Esophagus (tissue), 2 donors: Measurements from ENCODE around the gene MRPL38. TPM values are rescaled to one million over a fixed set of nuclear protein-coding genes. Genes with fewer than 3 reads are reported as not detected.

ENCODE experiments used
- H3K27ac ChIP-seq, 2 donors: one replicate each; pipeline ENCODE4 v1.5.1; 2013; ENCODE audit warnings: low read depth in 2 of 2, mild to moderate bottlenecking in 2 of 2, inconsistent platforms in 1 of 2, low read length in 1 of 2, moderate library complexity in 1 of 2
- H3K27me3 ChIP-seq, 2 donors: one replicate each; pipeline ENCODE4 v1.6.1; 2013; ENCODE audit warnings: low read length in 2 of 2, control low read depth in 1 of 2, mild to moderate bottlenecking in 1 of 2; ENCODE audit not compliant: insufficient read depth in 2 of 2, control insufficient read depth in 1 of 2
- H3K36me3 ChIP-seq, 2 donors: one replicate each; pipeline ENCODE4 v1.6.1; 2013; ENCODE audit warnings: low read length in 1 of 2; ENCODE audit not compliant: control insufficient read depth in 2 of 2, insufficient read depth in 2 of 2
- H3K4me1 ChIP-seq, 2 donors: one replicate each; pipeline ENCODE4 v1.6.1; 2013; ENCODE audit warnings: low read length in 1 of 2; ENCODE audit not compliant: control insufficient read depth in 2 of 2, insufficient read depth in 2 of 2
- H3K4me3 ChIP-seq, 2 donors: one replicate each; pipeline ENCODE4 v1.5.1; 2013; ENCODE audit warnings: low read length in 2 of 2, mild to moderate bottlenecking in 2 of 2, low read depth in 1 of 2, moderate library complexity in 1 of 2
- H3K9me3 ChIP-seq, 2 donors: one replicate each; pipeline ENCODE4 v1.6.1; 2013; ENCODE audit warnings: mild to moderate bottlenecking in 2 of 2, low read depth in 1 of 2, low read length in 1 of 2, moderate library complexity in 1 of 2; ENCODE audit not compliant: control insufficient read depth in 2 of 2, insufficient read depth in 1 of 2
- WGBS, 2 donors: extraction: QIAGEN DNeasy Blood & Tissue Kit; methylation state at CpG; one replicate each; pipeline ENCODE4 v1.1.7; 2013; 5-methylcytosine and 5-hydroxymethylcytosine counted together
- polyA plus RNA-seq, 2 donors: library from polyadenylated mRNA; stranded (reverse); fragments of 200-250 nt; gene quantifications; one replicate each; pipeline ENCODE4 v1.2.3, GENCODE V29; 2013
- donor health status: healthy with polysubstance abuse.
- donor health status: Bipolar disorder and iron deficiency.

The MRPL38 gene
- polyA plus RNA-seq, 2 donors, result 51.7 to 65.8 TPM

GRCh38 chr17:75933808-75934207 lies 29.1 kb upstream of the MRPL38 start:
- Histone ChIP-seq H3K27ac (no peak overlapping the region), H3K27me3 (no peaks in the 10 kb centered on the region), H3K9me3 (no peaks in the 10 kb centered on the region), H3K4me1 (no peaks in the 10 kb centered on the region), H3K4me3 (no peak overlapping the region), H3K36me3 (no peaks in the 10 kb centered on the region)
- WGBS, 2 donors, result 82 to 89% methylated on average over 4 of the region's 4 CpGs

- Histone ChIP-seq H3K9me3 (no peaks in the 10 kb centered on the region), H3K4me3 (no peak overlapping the region), H3K27me3 (no peaks in the 10 kb centered on the region), H3K4me1 (peaks cover 0 to 1% of the 10 kb centered on the region in 2 donors), H3K36me3 (no peaks in the 10 kb centered on the region), H3K27ac (peak overlapping the region; percentile 16 to 81)
- WGBS, 2 donors, result 80 to 82% methylated on average over 5 of the region's 5 CpGs
Observed at GRCh38 chr17:75932852-75933251, 28.2 kb upstream of the MRPL38 start.

GRCh38 chr17:75931062-75931461 lies 26.4 kb upstream of the MRPL38 start:
- peaks cover 0 to 14% of the 10 kb centered on the region in 2 donors for H3K4me1 ChIP-seq
- H3K27me3 ChIP-seq, result no peaks in the 10 kb centered on the region
- 93 to 94% methylated on average over 4 of the region's 4 CpGs for WGBS, 2 donors
- no peaks in the 10 kb centered on the region for H3K9me3 ChIP-seq
- H3K4me3 ChIP-seq, result no peak overlapping the region
- no peaks in the 10 kb centered on the region for H3K36me3 ChIP-seq
- no peak overlapping the region for H3K27ac ChIP-seq

- no peaks in the 10 kb centered on the region for H3K9me3 ChIP-seq
- no peak overlapping the region for H3K4me3 ChIP-seq
- peaks cover 0 to 24% of the 10 kb centered on the region in 2 donors for H3K4me1 ChIP-seq
- H3K36me3 ChIP-seq, result peaks cover 0 to 19% of the 10 kb centered on the region in 2 donors
- H3K27me3 ChIP-seq, result no peaks in the 10 kb centered on the region
- peak overlapping the region; percentile 90 to 93 for H3K27ac ChIP-seq
- WGBS, 2 donors, result 46 to 51% methylated on average over 6 of the region's 6 CpGs
Observed at GRCh38 chr17:75927286-75927922, 22.7 kb upstream of the MRPL38 start.

GRCh38 chr17:75926456-75926855 lies 21.8 kb upstream of the MRPL38 start:
- Histone ChIP-seq H3K27me3 (no peaks in the 10 kb centered on the region), H3K4me3 (no peak overlapping the region), H3K9me3 (no peaks in the 10 kb centered on the region), H3K27ac (peak overlapping the region; percentile 85 to 93), H3K4me1 (peaks cover 0 to 24% of the 10 kb centered on the region in 2 donors), H3K36me3 (peaks cover 0 to 23% of the 10 kb centered on the region in 2 donors)
- WGBS, 2 donors, result 77 to 85% methylated on average over 4 of the region's 4 CpGs

- Histone ChIP-seq H3K27me3 (no peaks in the 10 kb centered on the region), H3K36me3 (peaks cover 0 to 23% of the 10 kb centered on the region in 2 donors), H3K4me3 (no peak overlapping the region), H3K9me3 (no peaks in the 10 kb centered on the region), H3K27ac (peak overlapping the region; percentile 85 to 93), H3K4me1 (peaks cover 0 to 24% of the 10 kb centered on the region in 2 donors)
- 90 to 92% methylated on average over 15 of the region's 15 CpGs for WGBS, 2 donors
Observed at GRCh38 chr17:75925912-75926311, 21.2 kb upstream of the MRPL38 start.

- Histone ChIP-seq H3K27me3 (no peaks in the 10 kb centered on the region), H3K4me1 (peaks cover 0 to 24% of the 10 kb centered on the region in 2 donors), H3K27ac (no peak overlapping the region), H3K4me3 (no peak overlapping the region), H3K36me3 (peaks cover 0 to 26% of the 10 kb centered on the region in 2 donors), H3K9me3 (no peaks in the 10 kb centered on the region)
- WGBS, 2 donors, result 91 to 96% methylated on average over 11 of the region's 11 CpGs
Observed at GRCh38 chr17:75925103-75925502, 20.4 kb upstream of the MRPL38 start.

- Histone ChIP-seq H3K27me3 (no peaks in the 10 kb centered on the region), H3K4me1 (peaks cover 0 to 24% of the 10 kb centered on the region in 2 donors), H3K4me3 (no peak overlapping the region), H3K36me3 (peaks cover 0 to 37% of the 10 kb centered on the region in 2 donors), H3K9me3 (no peaks in the 10 kb centered on the region), H3K27ac (no peak overlapping the region)
- WGBS, 2 donors, result 75 to 79% methylated on average over 19 of the region's 19 CpGs
Observed at GRCh38 chr17:75922963-75923874, 18.5 kb upstream of the MRPL38 start.

GRCh38 chr17:75922173-75922961 lies 17.7 kb upstream of the MRPL38 start:
- H3K9me3 ChIP-seq, result no peaks in the 10 kb centered on the region
- H3K36me3 ChIP-seq, result peaks cover 0 to 45% of the 10 kb centered on the region in 2 donors
- 85 to 89% methylated on average over 18 of the region's 18 CpGs for WGBS, 2 donors
- no peaks in the 10 kb centered on the region for H3K27me3 ChIP-seq
- peaks cover 0 to 18% of the 10 kb centered on the region in 2 donors for H3K4me1 ChIP-seq
- H3K27ac ChIP-seq, result no peak overlapping the region
- H3K4me3 ChIP-seq, result no peak overlapping the region
